GM10847 (cell line): ENCODE measurements around the gene CEP57.

Experiments
- POLR2A ChIP-seq: IDR thresholded peaks from 2 replicates; pipeline ENCODE4 v1.6.1; 2011; ENCODE audit not compliant: insufficient read length; ENCODE audit errors: extremely low read depth

CEP57 gene

GRCh38 chr11:95831198-95831883 lies 41.0 kb downstream of the CEP57 start:
- no peak for TF ChIP-seq POLR2A

- no peak for TF ChIP-seq POLR2A
Measured at GRCh38 chr11:95832763-95833162, 42.5 kb downstream of the CEP57 start.

GRCh38 chr11:95833378-95833777 lies 43.1 kb downstream of the CEP57 start:
- TF ChIP-seq POLR2A, result no peak

GRCh38 chr11:95835351-95835750 lies 45.1 kb downstream of the CEP57 start:
- no peak for TF ChIP-seq POLR2A

- no peak for TF ChIP-seq POLR2A
Measured at GRCh38 chr11:95835768-95836488, 45.6 kb downstream of the CEP57 start.

GRCh38 chr11:95845167-95845566 lies 54.9 kb downstream of the CEP57 start:
- TF ChIP-seq POLR2A, result no peak

- TF ChIP-seq POLR2A, result no peak
Measured at GRCh38 chr11:95849087-95849825, 59.0 kb downstream of the CEP57 start.

GRCh38 chr11:95850137-95850536 lies 59.8 kb downstream of the CEP57 start:
- TF ChIP-seq POLR2A, result no peak

GRCh38 chr11:95853138-95853537 lies 62.8 kb downstream of the CEP57 start:
- no peak for TF ChIP-seq POLR2A

- TF ChIP-seq POLR2A, result no peak
Measured at GRCh38 chr11:95853862-95854261, 63.6 kb downstream of the CEP57 start.

GRCh38 chr11:95863486-95864140 lies 73.3 kb downstream of the CEP57 start:
- TF ChIP-seq POLR2A, result no peak

GRCh38 chr11:95867105-95867504 lies 76.8 kb downstream of the CEP57 start:
- TF ChIP-seq POLR2A, result no peak

GRCh38 chr11:95877291-95877690 lies 87.0 kb downstream of the CEP57 start:
- no peak for TF ChIP-seq POLR2A
